GM18867 (cell line): ENCODE measurements around the gene ZBTB11.
A peak's percentile ranks its signal among the peaks of the same experiment; 100 is the strongest.
"Not testable (repeated sequence)": the region's sequence is repeated elsewhere in the genome, so short reads cannot be mapped to it uniquely, and the experiment has no call there.

ENCODE experiments used
- ATAC-seq: cut with Tn5 transposase; IDR thresholded peaks from one replicate; pipeline ENCODE4 v1.9.1; 2021; ENCODE audit warnings: mild to moderate bottlenecking, moderate library complexity; ENCODE audit not compliant: unreplicated experiment

The ZBTB11 gene

GRCh38 chr3:101623656-101624055 lies 53.3 kb downstream of the ZBTB11 start:
- ATAC-seq, result no peak

DNA sequence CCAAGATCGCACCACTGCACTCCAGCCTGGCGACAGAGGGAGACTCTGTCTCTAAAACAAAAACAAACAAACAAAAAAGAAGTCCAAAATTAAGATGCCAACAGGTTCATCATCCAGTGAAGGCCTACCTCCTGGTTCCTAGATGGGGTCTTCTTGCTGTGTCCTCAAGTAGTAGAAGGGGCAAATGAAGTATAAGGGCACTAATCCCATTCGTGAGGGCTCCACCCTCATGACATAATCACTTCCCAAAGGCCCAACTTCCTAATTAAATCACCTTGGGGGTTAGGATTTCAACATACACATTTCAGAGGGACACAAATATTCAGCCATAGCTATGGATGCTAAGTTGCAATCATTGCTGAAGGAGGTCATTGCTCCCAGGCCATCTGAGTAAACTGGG lies 57.2 kb downstream of the ZBTB11 start:
- no peak for ATAC-seq

GRCh38 chr3:101618726-101619125 lies 58.2 kb downstream of the ZBTB11 start:
- no peak for ATAC-seq

- no peak for ATAC-seq
Observed at GRCh38 chr3:101617478-101617877, 59.5 kb downstream of the ZBTB11 start.

GRCh38 chr3:101615525-101615924 lies 61.4 kb downstream of the ZBTB11 start:
- no peak for ATAC-seq

GRCh38 chr3:101613014-101613413 lies 63.9 kb downstream of the ZBTB11 start:
- ATAC-seq, result not testable (repeated sequence)

DNA sequence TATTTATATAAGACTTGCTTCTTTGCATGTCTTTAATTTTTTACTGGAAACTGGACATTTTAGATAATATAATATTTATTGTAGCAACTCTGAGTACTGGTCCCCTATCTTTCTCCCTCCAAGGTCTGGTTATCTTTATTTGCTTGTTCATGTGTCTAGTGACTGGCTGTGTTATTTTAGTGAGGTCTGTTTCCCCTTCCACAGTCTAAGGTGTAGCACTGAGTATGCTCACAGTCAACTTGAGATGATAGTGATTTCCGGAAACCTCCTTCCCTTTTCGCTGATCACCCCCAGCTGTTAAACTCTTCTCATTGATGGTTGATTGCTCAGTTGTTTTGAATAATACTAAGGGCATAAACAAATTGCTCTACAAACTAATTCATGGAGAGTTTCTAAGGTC lies 65.9 kb downstream of the ZBTB11 start:
- ATAC-seq, result peak; percentile 93

DNA sequence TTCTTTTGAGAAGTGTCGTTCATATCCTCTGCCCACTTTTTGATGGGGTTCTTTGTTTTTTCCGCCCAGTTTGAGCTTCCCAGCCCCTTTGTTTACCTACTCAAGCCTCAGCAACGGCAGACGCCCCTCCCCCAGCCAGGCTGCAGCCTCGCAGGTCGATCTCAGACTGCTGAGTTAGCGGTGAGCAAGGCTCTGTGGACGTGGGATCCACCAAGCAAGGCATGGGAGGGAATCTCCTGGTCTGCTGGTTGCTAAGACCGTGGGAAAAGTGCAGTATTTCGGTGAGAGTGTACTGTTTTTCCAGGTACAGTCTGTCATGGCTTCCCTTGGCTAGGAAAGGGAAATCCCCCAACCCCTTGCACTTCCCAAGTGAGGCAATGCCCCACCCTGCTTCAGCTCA lies 71.5 kb downstream of the ZBTB11 start:
- not testable (repeated sequence) for ATAC-seq

- no peak for ATAC-seq
Observed at GRCh38 chr3:101603184-101603583, 73.7 kb downstream of the ZBTB11 start.

DNA sequence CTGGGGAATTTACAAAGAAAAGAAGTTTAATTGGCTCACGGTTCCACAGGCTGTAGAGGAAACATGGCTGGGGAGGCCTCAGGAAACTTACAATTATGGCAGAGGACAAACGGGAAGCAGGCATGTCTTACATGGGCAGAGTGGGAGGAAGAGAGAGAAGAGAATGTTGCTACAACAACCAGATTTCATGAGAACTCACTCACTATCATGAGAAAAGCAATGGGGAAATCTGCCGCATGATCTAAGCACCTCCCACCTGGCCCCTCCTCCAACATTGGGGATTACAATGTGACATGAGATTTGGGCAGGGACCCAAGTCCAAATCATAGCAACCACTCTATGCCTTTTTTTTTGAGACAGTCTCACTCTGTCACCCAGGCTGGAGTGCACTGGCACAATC lies 74.2 kb downstream of the ZBTB11 start:
- ATAC-seq, result no peak
